NCI-H446 treated with DMSO at 0.1 percent for 48 hours (cell line): ENCODE data around the gene ZNF878.
"Not testable (repeated sequence)": the region's sequence is repeated elsewhere in the genome, so short reads cannot be mapped to it uniquely, and the experiment has no call there.

ENCODE experiments used
- DNase-seq: peaks from one replicate; lab custom pipeline; 2025; lab: John Stamatoyannopoulos, UW

ZNF878 gene

DNA sequence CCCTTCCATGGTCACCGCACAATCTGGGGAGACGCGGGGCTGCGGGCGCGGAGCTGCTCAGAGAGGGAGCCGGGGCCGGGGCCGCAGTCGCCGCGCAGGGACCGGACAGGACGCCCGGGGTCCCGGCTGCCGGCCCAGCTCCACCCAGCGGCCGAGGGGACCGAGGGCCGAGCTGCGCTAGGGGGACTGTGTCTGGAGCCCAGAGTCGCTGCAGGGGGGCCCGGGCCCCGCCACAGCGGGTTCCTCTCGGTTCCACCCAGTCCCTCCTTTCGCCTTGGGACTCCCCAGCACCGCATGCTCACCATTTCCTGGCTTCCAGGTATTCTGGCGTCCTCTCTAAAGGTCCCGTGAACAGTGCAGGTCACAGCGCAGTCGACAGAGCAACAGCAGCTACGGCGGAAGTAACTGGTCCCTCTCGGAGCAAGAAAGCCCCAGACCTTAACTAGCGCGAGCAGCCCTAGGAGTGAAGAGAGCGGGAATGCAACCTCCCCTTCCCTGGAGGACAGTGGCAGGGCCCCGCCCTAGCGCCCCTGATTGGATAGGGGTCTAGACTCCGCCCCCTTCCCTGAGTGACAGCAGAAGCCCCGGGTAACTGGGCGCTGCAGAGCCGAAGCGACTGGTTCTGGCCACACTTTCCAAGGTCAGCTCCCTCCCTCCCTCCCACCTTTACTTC is at the start of gene ZNF878:
TSS of gene ZNF878 (minus strand) at position 465 of the 673 bp plus-strand sequence. CDS start at position 305, 160 bp downstream.
- peak; percentile 38 for DNase-seq

DNA sequence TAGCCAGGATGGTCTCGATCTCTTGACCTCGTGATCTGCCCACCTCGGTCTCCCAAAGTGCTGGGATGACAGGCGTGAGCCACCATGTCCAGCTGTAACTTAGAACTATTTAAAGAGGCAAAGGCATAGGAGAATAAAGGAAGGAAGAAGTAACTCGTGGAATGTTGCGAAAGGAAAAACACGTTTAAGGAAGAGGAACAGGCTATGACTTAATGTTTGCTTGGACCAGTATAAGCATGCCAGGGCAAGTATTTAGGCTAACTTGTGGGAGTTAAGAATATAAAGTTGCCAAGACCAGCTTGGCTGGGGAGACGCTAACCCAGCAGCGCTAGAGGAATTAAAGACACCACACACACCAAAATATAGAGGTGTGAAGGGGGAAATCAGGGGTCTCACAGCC is 45.3 kb upstream of the ZNF878 start:
- no peak for DNase-seq

DNA sequence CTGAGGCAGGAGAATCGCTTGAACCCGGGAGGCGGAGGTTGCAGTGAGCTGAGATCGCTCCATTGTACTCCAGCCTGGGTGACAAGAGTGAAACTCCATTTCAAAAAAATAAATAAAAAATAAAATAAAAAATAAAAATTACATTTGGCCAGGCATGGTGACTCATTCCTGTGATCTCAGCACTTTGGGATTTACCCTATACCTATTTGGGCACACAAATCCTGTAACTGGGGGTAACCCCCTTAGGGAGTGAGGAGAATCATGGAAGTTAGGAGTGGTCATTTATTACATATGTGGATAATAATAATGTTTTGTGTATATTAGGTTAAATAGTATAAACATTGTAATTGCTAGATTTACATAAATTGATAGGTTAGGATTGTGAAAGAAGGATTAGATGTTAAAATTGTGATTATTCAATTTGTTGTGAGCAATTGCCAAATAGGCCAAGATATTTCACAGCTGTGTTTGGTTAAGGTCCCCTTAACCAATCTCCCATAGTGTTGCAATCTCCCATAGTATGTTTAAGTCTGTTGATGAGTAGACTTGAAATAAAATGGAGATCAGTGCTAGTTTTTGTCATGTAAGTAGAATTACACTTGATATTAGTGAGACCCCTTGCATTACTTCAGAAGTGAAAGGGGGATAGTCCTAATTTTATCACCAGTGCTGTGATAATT is 42.5 kb upstream of the ZNF878 start:
- no peak for DNase-seq

- DNase-seq, result no peak
Observed at GRCh38 chr19:12093777-12094176, 41.0 kb upstream of the ZNF878 start.

DNA sequence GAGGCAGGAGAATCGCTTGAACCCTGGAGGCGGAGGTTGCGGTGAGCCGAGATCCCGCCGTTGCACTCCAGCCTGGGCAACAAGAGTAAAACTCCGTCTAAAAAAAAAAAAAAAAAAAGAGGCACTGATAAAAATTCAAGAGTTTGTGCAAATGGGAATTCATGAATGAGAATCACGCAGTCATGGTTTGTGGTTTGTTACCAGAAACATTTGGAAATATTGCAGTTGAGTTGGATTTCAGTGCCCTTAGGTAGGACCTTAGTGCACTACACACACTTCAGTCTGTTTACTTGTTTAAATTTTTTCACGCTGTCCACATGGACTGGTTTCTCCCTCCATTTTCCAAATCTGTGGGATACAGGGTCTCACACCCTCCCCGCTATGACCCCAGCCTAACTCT is 40.2 kb upstream of the ZNF878 start:
- no peak for DNase-seq

- DNase-seq, result peak; percentile 17
Observed at GRCh38 chr19:12092065-12092867, 39.5 kb upstream of the ZNF878 start.

DNA sequence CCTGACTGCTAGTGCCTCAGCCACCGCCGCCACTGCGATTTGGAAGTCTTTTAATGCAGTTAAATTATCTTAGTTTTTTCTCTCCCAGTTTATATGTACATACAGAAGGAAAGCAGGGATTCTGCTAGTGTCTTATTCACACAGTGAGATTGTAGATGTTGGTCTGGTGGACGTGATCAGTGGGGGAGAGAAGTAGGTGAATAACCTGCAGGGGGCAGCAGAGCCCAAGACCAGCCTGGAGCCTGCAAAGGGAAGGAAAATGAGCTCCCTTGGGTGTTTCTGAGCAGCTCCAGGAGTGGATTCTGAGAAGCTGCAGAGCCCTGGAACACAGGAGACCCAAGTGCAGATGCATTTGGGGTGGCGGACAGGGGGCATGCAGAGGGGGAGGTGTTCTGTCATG is 38.0 kb upstream of the ZNF878 start:
- no peak for DNase-seq

DNA sequence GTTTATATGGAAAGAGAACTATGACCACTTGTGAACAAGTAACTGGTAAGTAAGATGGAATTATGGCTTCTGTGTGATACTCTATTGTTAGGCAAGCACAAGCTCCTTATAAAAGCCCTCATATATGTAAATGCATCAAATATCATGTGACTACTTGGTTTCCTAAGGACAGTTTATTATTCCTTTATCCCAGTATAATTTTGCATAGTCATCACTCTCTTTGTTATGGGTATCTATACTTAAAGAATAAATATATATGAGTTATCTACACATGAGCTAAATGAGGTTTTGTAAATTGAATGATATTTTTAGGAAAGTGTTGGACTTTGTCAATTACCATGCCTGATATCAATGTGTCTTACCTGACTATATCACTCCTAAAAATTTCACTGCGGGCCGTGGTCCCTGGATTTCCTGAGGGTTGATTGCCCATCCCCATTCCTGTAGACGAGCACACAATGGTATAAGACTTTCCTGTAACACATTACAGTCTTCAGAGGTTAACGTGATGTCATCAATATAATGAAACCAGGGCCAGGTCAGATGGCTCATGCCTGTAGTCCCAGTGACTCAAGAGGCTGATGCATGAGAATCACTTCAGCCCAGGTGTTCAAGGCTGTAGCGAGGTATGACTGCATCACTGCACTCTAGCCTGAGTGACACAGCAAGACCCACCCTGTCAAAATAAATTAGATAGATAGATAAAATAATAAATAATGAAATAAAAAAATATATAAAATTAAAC is 32.5 kb upstream of the ZNF878 start:
- DNase-seq, result no peak

DNA sequence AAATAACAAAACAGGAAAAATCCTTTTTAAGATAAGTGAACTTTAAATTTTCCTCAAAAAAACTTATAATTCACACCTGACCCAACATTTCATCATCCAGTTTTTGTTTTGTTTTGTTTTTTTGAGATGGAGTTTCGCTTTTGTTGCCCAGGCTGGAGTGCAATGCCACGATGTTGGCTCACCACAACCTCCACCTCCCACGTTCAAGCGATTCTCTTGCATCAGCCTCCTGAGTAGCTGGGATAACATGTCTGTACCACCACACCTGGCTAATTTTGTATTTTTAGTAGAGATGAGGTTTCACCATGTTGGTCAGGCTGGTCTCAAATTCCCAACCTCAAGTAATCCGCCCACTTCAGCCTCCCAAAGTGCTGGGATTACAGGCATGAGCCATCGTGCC is 30.6 kb upstream of the ZNF878 start:
- not testable (repeated sequence) for DNase-seq

- DNase-seq, result no peak
Observed at GRCh38 chr19:12077375-12077774, 24.6 kb upstream of the ZNF878 start.

DNA sequence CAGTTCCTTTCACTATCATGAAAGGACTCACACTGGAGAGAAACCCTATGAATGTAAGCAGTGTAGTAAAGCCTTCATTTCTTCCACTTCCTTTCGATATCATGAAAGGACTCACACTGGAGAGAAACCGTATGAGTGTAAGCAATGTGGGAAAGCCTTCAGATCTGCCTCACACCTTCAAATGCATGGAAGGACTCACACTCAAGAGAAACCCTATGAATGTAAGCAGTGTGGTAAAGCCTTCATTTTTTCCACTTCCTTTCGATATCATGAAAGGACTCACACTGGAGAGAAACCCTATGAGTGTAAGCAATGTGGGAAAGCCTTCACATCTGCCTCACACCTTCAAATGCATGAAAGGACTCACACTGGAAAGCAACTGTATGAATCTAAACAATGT is 23.6 kb upstream of the ZNF878 start:
- not testable (repeated sequence) for DNase-seq

DNA sequence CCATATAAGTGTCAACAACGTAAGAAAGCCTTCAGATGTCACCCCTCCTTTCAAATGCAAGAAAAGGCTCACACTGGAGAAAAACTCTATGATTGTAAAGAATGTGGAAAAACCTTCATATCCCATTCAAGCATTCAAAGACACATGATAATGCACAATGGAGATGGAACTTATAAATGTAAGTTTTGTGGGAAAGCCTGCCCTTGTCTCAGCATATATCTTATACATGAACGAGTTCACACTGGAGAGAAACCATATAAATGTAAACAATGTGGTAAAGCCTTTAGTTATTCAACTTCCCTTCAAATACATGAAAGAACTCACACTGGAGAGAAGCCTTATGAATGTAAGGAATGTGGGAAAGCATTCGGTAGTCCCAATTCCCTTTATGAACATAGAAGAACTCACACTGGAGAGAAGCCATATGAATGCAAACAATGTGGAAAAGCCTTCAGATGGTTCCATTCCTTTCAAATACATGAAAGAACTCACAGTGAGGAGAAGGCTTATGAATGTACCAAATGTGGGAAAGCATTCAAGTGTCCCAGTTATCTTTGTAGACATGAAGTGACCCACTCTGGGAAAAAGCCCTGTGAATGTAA is 22.9 kb upstream of the ZNF878 start:
- DNase-seq, result no peak

- DNase-seq, result no peak
Observed at GRCh38 chr19:12064590-12065538, 12.1 kb upstream of the ZNF878 start, which contains the start of gene ZNF844. Gene ZNF844, plus strand, starts transcription at chr19:12064731. Its CDS starts 143 bp downstream, at chr19:12064874.

DNA sequence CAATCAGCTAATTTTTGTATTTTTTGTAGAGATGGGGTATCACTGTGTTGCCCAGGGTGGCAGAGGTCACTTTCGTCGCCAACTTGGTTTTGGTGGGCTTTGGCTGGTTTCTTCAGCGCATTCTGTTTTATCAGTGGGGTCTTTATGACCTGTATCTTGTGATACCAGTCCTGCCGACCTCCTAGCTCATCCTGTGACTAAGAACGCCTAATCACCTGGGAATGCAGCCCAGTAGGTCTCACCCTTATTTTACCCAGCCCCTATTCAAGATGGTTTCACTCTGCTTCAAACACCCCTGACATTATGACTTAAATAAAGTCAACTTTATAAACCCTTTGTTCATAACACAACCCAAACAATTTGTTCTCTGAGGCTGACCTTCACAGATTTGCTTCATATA is 3.0 kb upstream of the ZNF878 start:
- no peak for DNase-seq

DNA sequence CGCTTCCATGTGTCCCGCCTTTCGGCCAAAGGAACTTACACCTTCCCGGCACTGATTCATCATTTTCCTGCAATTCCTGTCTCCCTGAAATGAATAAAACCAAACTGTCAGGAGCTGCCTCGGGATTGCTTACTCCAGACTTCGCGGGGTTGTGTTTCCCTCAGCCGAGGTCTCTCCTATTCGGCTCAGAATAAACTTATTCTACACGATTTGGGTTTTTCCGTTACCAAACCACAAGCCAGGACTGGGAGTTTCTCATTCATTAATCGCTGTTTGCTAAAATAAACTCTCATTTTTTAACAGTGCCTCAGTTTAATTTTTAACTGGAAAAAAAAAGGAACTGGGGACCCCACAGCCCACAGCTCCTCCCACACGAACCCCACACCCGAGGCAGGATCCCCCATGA is 667 bp downstream of the ZNF878 start:
- DNase-seq, result no peak

DNA sequence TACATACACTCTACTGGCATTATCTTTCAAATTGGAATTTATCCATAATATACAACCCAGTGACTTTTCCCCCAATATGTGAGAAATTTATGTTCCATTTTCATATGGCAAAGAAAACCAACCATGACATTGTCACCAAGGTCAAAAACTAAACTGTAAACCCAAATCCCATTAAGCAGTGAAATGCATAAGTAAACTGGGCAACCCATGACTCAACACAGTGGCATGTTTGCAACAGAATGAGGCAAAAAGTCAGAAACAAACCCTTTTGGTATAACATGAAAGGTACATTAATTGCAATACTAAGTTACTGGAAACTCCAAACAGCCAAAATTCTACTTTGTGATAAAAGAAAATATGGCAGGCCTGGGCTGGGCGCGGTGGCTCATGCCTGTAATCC is 4.9 kb downstream of the ZNF878 start:
- DNase-seq, result no peak

DNA sequence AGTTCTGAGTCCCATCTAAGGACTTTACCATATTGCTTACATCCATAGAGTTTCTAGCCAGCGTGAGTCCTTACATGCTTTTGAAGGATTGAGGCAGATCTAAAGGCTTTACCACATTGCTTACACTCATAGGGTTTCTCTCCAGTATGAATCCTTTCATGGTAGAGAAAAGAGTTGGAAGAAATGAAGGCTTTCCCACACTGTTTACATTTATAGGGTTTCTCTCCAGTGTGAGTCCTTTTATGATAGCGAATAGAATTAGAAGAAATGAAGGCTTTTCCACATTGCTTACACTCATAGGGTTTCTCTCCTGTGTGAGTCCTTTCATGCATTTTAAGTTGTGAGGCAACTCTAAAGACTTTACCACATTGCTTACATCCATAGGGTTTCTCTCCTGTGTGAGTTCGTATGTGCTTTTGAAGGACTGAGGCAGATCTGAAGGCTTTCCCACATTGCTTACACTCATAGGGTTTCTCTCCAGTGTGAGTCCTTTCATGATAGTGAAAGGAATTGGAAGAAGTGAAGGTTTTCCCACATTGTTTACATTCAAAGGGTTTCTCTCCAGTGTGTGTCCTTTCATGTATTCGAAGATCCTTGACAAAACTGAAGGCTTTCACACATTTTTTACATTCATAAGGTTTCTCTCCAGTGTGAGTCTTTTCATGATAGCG is 8.9 kb downstream of the ZNF878 start:
- DNase-seq, result no peak

GRCh38 chr19:12042893-12043292 is 9.9 kb downstream of the ZNF878 start:
- DNase-seq, result no peak

- DNase-seq, result peak; percentile 32
Observed at GRCh38 chr19:12035220-12036172, 17.3 kb downstream of the ZNF878 start, which contains the start of gene ZNF433. Gene ZNF433, minus strand, starts transcription at chr19:12035679. Its CDS starts 140 bp downstream, at chr19:12035539.
